ENCODE results near the gene MAP1LC3A. TPM values are rescaled to one million over a fixed set of nuclear protein-coding genes. Genes with fewer than 3 reads are reported as not detected.

Gene MAP1LC3A
- total RNA-seq, 3 donors from 2014 or later (not counting 1 experiment from before 2014, with no cell fraction given) = 12.7 to 20.4 (median 19.8) TPM

- Histone ChIP-seq H3K36me3 (ENCODE audit: control insufficient read depth, insufficient read depth, low read length) (no peaks in the 10 kb centered on the region), H3K4me1 (ENCODE audit: control insufficient read depth, insufficient read depth, low read length) (no peaks in the 10 kb centered on the region), H3K27ac (ENCODE audit: low read length) (no peak overlapping the region), H3K27me3 (ENCODE audit: control insufficient read depth, insufficient read depth, low read length) (no peaks in the 10 kb centered on the region), H3K4me3 (ENCODE audit: low read length) (no peak overlapping the region), H3K9me3 (ENCODE audit: control insufficient read depth, insufficient read depth, low read length) (no peaks in the 10 kb centered on the region)
- ATAC-seq (no peak), DNase-seq (no peak)
- Mint-ChIP-seq H3K27me3 (ENCODE audit: low read depth in 2 of 2) (no peaks in the 10 kb centered on the region), H3K27ac (no peak overlapping the region), H3K36me3 (no peaks in the 10 kb centered on the region), H3K4me3 (no peak overlapping the region), H3K9me3 (no peaks in the 10 kb centered on the region), H3K4me1 (no peaks in the 10 kb centered on the region)
- intact Hi-C loops (cut with micrococcal nuclease) = no loop called here
- 96% methylated on average over 13 of the region's 13 CpGs for WGBS (ENCODE audit: insufficient coverage)
- TF ChIP-seq CTCF (IDR thresholded peaks at IDR 0.05) = no peak
Observed at GRCh38 chr20:34549929-34550305, 8.6 kb upstream of the MAP1LC3A start.

GRCh38 chr20:34552569-34552968, 5.9 kb upstream of the MAP1LC3A start:
- Mint-ChIP-seq H3K9me3 (no peaks in the 10 kb centered on the region), H3K4me3 (no peak overlapping the region), H3K27me3 (ENCODE audit: low read depth in 2 of 2) (no peaks in the 10 kb centered on the region), H3K27ac (peak overlapping the region in 1 of 2 donors; percentile 36), H3K36me3 (no peaks in the 10 kb centered on the region), H3K4me1 (peaks cover 0 to 6% of the 10 kb centered on the region in 2 donors)
- H3K4me3 ChIP-seq (ENCODE audit: low read length) = no peak overlapping the region
- no peaks in the 10 kb centered on the region for H3K36me3 ChIP-seq (ENCODE audit: control insufficient read depth, insufficient read depth, low read length)
- ATAC-seq (no peak), DNase-seq (no peak)
- H3K4me1 ChIP-seq (ENCODE audit: control insufficient read depth, insufficient read depth, low read length) = peaks cover 2% of the 10 kb centered on the region
- H3K27me3 ChIP-seq (ENCODE audit: control insufficient read depth, insufficient read depth, low read length) = no peaks in the 10 kb centered on the region
- H3K27ac ChIP-seq (ENCODE audit: low read length) = no peak overlapping the region
- no peak for TF ChIP-seq CTCF (IDR thresholded peaks at IDR 0.05)
- WGBS (ENCODE audit: insufficient coverage) = 96% methylated on average over 6 of the region's 6 CpGs
- intact Hi-C loops (cut with micrococcal nuclease) = no loop called here
- no peaks in the 10 kb centered on the region for H3K9me3 ChIP-seq (ENCODE audit: control insufficient read depth, insufficient read depth, low read length)

GRCh38 chr20:34553366-34553867, 5.1 kb upstream of the MAP1LC3A start:
- no peaks in the 10 kb centered on the region for H3K9me3 Mint-ChIP-seq
- no peak for TF ChIP-seq CTCF (IDR thresholded peaks at IDR 0.05)
- no peak overlapping the region for H3K27ac Mint-ChIP-seq
- H3K27me3 Mint-ChIP-seq (ENCODE audit: low read depth in 2 of 2) = no peaks in the 10 kb centered on the region
- Histone ChIP-seq H3K4me1 (ENCODE audit: control insufficient read depth, insufficient read depth, low read length) (peaks cover 7% of the 10 kb centered on the region), H3K9me3 (ENCODE audit: control insufficient read depth, insufficient read depth, low read length) (no peaks in the 10 kb centered on the region), H3K27me3 (ENCODE audit: control insufficient read depth, insufficient read depth, low read length) (no peaks in the 10 kb centered on the region), H3K4me3 (ENCODE audit: low read length) (no peak overlapping the region), H3K36me3 (ENCODE audit: control insufficient read depth, insufficient read depth, low read length) (no peaks in the 10 kb centered on the region), H3K27ac (ENCODE audit: low read length) (no peak overlapping the region)
- DNase-seq (no peak), ATAC-seq (no peak)
- H3K36me3 Mint-ChIP-seq = no peaks in the 10 kb centered on the region
- peaks cover 7 to 13% of the 10 kb centered on the region in 2 donors for H3K4me1 Mint-ChIP-seq
- H3K4me3 Mint-ChIP-seq = no peak overlapping the region
- intact Hi-C loops (cut with micrococcal nuclease) = no loop called here
- 73% methylated on average over 3 of the region's 4 CpGs for WGBS (ENCODE audit: insufficient coverage)

- DNase-seq (no peak), ATAC-seq (no peak)
- Mint-ChIP-seq H3K27me3 (ENCODE audit: low read depth in 2 of 2) (no peaks in the 10 kb centered on the region), H3K4me1 (peaks cover 7 to 25% of the 10 kb centered on the region in 2 donors), H3K4me3 (peak overlapping the region; percentile 89), H3K9me3 (no peaks in the 10 kb centered on the region), H3K27ac (peak overlapping the region; percentile 90 to 96), H3K36me3 (no peaks in the 10 kb centered on the region)
- no peaks in the 10 kb centered on the region for H3K9me3 ChIP-seq (ENCODE audit: control insufficient read depth, insufficient read depth, low read length)
- H3K4me1 ChIP-seq (ENCODE audit: control insufficient read depth, insufficient read depth, low read length) = peaks cover 7% of the 10 kb centered on the region
- peak overlapping the region; percentile 85 for H3K27ac ChIP-seq (ENCODE audit: low read length)
- peak overlapping the region; percentile 70 for H3K4me3 ChIP-seq (ENCODE audit: low read length)
- 24% methylated on average over 11 of the region's 11 CpGs for WGBS (ENCODE audit: insufficient coverage)
- no peak for TF ChIP-seq CTCF (IDR thresholded peaks at IDR 0.05)
- H3K27me3 ChIP-seq (ENCODE audit: control insufficient read depth, insufficient read depth, low read length) = no peaks in the 10 kb centered on the region
- intact Hi-C loops (cut with micrococcal nuclease) = loop anchor here (1.0 kb wide), 2 partner anchors 119 to 255 kb away; partner anchors contain the start of genes AHCY and PIGU
- no peaks in the 10 kb centered on the region for H3K36me3 ChIP-seq (ENCODE audit: control insufficient read depth, insufficient read depth, low read length)
Observed at GRCh38 chr20:34557936-34558319, 590 bp upstream of the MAP1LC3A start.
